CD4-positive, alpha-beta T cell treated with Interleukin-17A for 1 hour (primary cell): ENCODE measurements around the gene PATJ.

Source experiments
- DNase-seq: peaks from one replicate; pipeline ENCODE4 v3.0.0-alpha.2; 2020

PATJ gene

GRCh38 chr1:62221171-62221570, 478.9 kb downstream of the PATJ start:
- no peak for DNase-seq

GRCh38 chr1:62222321-62222720, 480.0 kb downstream of the PATJ start:
- no peak for DNase-seq

- DNase-seq = no peak
Observed at GRCh38 chr1:62224182-62224581, 481.9 kb downstream of the PATJ start.

GRCh38 chr1:62227496-62227895, 485.2 kb downstream of the PATJ start:
- no peak for DNase-seq
